GM23338 (cell line): ENCODE data around the gene SLC12A7. TPM values are rescaled to one million over a fixed set of nuclear protein-coding genes. Genes with fewer than 3 reads are reported as not detected.

Experiments
- ATAC-seq: fragments of 200-7000 bp; cut with Tn5 transposase; 3 replicates; pipeline ENCODE4 v1.9.1; 2020
- DNase-seq: peaks from one replicate; pipeline ENCODE4 v3.0.0-alpha.2; 2015; ENCODE audit warnings: low spot score
- H2AFZ ChIP-seq: fragments of 200-600 bp; sonication (generic); 2 replicates; pipeline ENCODE4 v1.8.0; 2016; ENCODE audit warnings: antibody characterized with exemption, mild to moderate bottlenecking, moderate library complexity
- H3F3A ChIP-seq: fragments of 200-600 bp; sonication (generic); replicated peaks from 2 replicates; pipeline ENCODE4 v1.8.0; 2017; ENCODE audit warnings: antibody characterized with exemption, mixed run types, low read depth
- H3K27ac ChIP-seq: fragments of 200-600 bp; sonication (generic); 2 replicates; pipeline ENCODE4 v1.6.1; 2016; ENCODE audit warnings: low read depth
- H3K27me3 ChIP-seq: fragments of 200-600 bp; sonication (generic); 2 replicates; pipeline ENCODE4 v1.8.0; 2016; ENCODE audit warnings: mild to moderate bottlenecking, mixed run types, moderate library complexity; ENCODE audit not compliant: insufficient read depth
- H3K36me3 ChIP-seq: fragments of 200-600 bp; sonication (generic); 2 replicates; pipeline ENCODE4 v1.8.0; 2016; ENCODE audit warnings: mild to moderate bottlenecking; ENCODE audit not compliant: insufficient read depth
- H3K4me1 ChIP-seq: fragments of 200-600 bp; sonication (generic); 2 replicates; pipeline ENCODE4 v1.8.0; 2016; ENCODE audit warnings: mild to moderate bottlenecking, moderate library complexity; ENCODE audit not compliant: insufficient read depth
- H3K4me2 ChIP-seq: fragments of 200-600 bp; sonication (generic); 2 replicates; pipeline ENCODE4 v1.7.1; 2017; ENCODE audit warnings: mixed run types
- H3K4me3 ChIP-seq: fragments of 200-600 bp; sonication (generic); 2 replicates; pipeline ENCODE4 v1.6.1; 2016; ENCODE audit warnings: mixed run types
- H3K79me2 ChIP-seq: fragments of 200-600 bp; sonication (generic); replicated peaks from 2 replicates; pipeline ENCODE4 v1.8.0; 2017; ENCODE audit warnings: mild to moderate bottlenecking; ENCODE audit not compliant: insufficient read depth
- H3K9me2 ChIP-seq: fragments of 200-600 bp; sonication (generic); 2 replicates; pipeline ENCODE4 v1.8.0; 2017; ENCODE audit not compliant: insufficient read depth
- H4K20me1 ChIP-seq: fragments of 200-600 bp; sonication (generic); replicated peaks from 2 replicates; pipeline ENCODE4 v1.8.0; 2017; ENCODE audit warnings: mild to moderate bottlenecking; ENCODE audit not compliant: insufficient read depth
- H3K27ac Mint-ChIP-seq: 2 replicates; pipeline ENCODE4 v1.8.0; 2020; ENCODE audit warnings: inconsistent platforms, mild to moderate bottlenecking, moderate library complexity, mixed read lengths
- H3K27me3 Mint-ChIP-seq: 3 replicates; pipeline ENCODE4 v1.8.0; 2022; ENCODE audit warnings: low read depth, mild to moderate bottlenecking, moderate library complexity, mixed read lengths, inconsistent platforms; ENCODE audit not compliant: insufficient read depth, poor library complexity
- H3K36me3 Mint-ChIP-seq: 3 replicates; pipeline ENCODE4 v1.8.0; 2021; ENCODE audit warnings: low read depth, mild to moderate bottlenecking, inconsistent platforms, moderate library complexity, mixed read lengths
- H3K4me1 Mint-ChIP-seq: 3 replicates; pipeline ENCODE4 v1.8.0; 2020; ENCODE audit warnings: mild to moderate bottlenecking, inconsistent platforms, mixed read lengths
- H3K4me3 Mint-ChIP-seq: 3 replicates; pipeline ENCODE4 v1.8.0; 2021; ENCODE audit warnings: moderate library complexity, mild to moderate bottlenecking, inconsistent platforms, mixed read lengths
- H3K9me3 Mint-ChIP-seq: 3 replicates; pipeline ENCODE4 v1.8.0; 2020; ENCODE audit warnings: moderate library complexity, mild to moderate bottlenecking, inconsistent platforms, mixed read lengths
- CREB1 ChIP-seq: fragments of 250-450 bp; sonication (Bioruptor Pico); IDR thresholded peaks from 2 replicates; pipeline ENCODE4 v1.5.0; 2020; ENCODE audit warnings: low read depth, mild to moderate bottlenecking, moderate library complexity
- CTCF ChIP-seq, 2 experiments: fragments of 200-600 bp in 1 of 2; sonication (generic) in 1 of 2; conservative IDR thresholded peaks; 2 replicates each; pipeline versions ENCODE4 v1.5.1 to v1.6.1; 2016 to 2017; ENCODE audit warnings: antibody characterized with exemption in 2 of 2, low read depth in 2 of 2, mild to moderate bottlenecking in 2 of 2, moderate library complexity in 1 of 2
- ETS1 ChIP-seq: IDR thresholded peaks from 2 replicates; pipeline ENCODE4 v1.6.1; 2016; ENCODE audit warnings: antibody characterized with exemption
- EZH2 ChIP-seq: fragments of 200-600 bp; sonication (generic); IDR thresholded peaks from one replicate; pipeline ENCODE4 v1.8.0; 2017; ENCODE audit warnings: antibody characterized with exemption, mild to moderate bottlenecking, low read depth; ENCODE audit not compliant: unreplicated experiment
- JUNB ChIP-seq: IDR thresholded peaks from one replicate; pipeline ENCODE4 v1.6.1; 2016; ENCODE audit warnings: antibody characterized with exemption; ENCODE audit not compliant: unreplicated experiment
- NANOG ChIP-seq: IDR thresholded peaks from 2 replicates; pipeline ENCODE4 v1.6.1; 2016; ENCODE audit warnings: antibody characterized with exemption, borderline replicate concordance
- POLR2AphosphoS5 ChIP-seq: IDR thresholded peaks from 2 replicates; pipeline ENCODE4 v1.6.1; 2016; ENCODE audit warnings: antibody characterized with exemption, low read depth
- REST ChIP-seq: IDR thresholded peaks from one replicate; pipeline ENCODE4 v1.6.1; 2018; ENCODE audit warnings: antibody characterized with exemption; ENCODE audit not compliant: unreplicated experiment
- ZNF331 ChIP-seq: fragments of 250-450 bp; sonication (Bioruptor Pico); IDR thresholded peaks from 2 replicates; pipeline ENCODE4 v1.5.0; 2020; ENCODE audit warnings: low read depth, mild to moderate bottlenecking, moderate library complexity
- ZNF462 ChIP-seq: fragments of 250-450 bp; sonication (Bioruptor Pico); IDR thresholded peaks from 2 replicates; pipeline ENCODE4 v1.5.0; 2020; ENCODE audit warnings: mild to moderate bottlenecking, moderate library complexity
- polyA plus RNA-seq: library from polyadenylated mRNA; unstranded; fragments of >200 nt; fragmentation: Nextera tagmentation; extraction: Ambion mirVana; gene quantifications from 2 replicates; pipeline ENCODE4 v1.2.1, GENCODE V29; 2016
- total RNA-seq: library from RNA; depleted of rRNA; stranded (reverse); fragments of >200 nt; shearing (Covaris generic); gene quantifications from 2 replicates; pipeline ENCODE4 v1.2.3, GENCODE V29; 2014

Gene SLC12A7
- total and polyA plus RNA-seq, 2 experiments from 2014 or later, result 7.4 to 32.2 TPM

GRCh38 chr5:1040571-1040970, 71.3 kb downstream of the SLC12A7 start (continued):
- TF ChIP-seq CREB1 (CRISPR knock-in tag), result no peak

GRCh38 chr5:1039706-1040260, 72.1 kb downstream of the SLC12A7 start:
- no peak overlapping the region for H3K27ac Mint-ChIP-seq
- Histone ChIP-seq H3K36me3 (no peaks in the 10 kb centered on the region), H3K4me3 (no peak overlapping the region), H3K4me2 (no peak overlapping the region), H3K27ac (no peak overlapping the region), H3K79me2 (no peaks in the 10 kb centered on the region), H3K27me3 (no peaks in the 10 kb centered on the region), H3F3A (no peaks in the 10 kb centered on the region), H3K9me2 (no peaks in the 10 kb centered on the region), H2AFZ (no peak overlapping the region), H4K20me1 (no peaks in the 10 kb centered on the region), H3K4me1 (no peaks in the 10 kb centered on the region)
- DNase-seq (no peak), ATAC-seq (no peak)
- peaks cover 9% of the 10 kb centered on the region for H3K27me3 Mint-ChIP-seq
- peaks cover 56% of the 10 kb centered on the region for H3K9me3 Mint-ChIP-seq
- no peak overlapping the region for H3K4me3 Mint-ChIP-seq
- peaks cover 3% of the 10 kb centered on the region; the same call in 2 of the 3 replicates for H3K4me1 Mint-ChIP-seq
- no peak for TF ChIP-seq NANOG
- TF ChIP-seq ZNF462 (CRISPR knock-in tag), result no peak
- no peak for TF ChIP-seq POLR2AphosphoS5
- TF ChIP-seq JUNB, result no peak
- no peak for TF ChIP-seq REST
- no peak for TF ChIP-seq CTCF (conservative IDR thresholded peaks at IDR 0.05; ENCODE audit: low read depth in 2 of 2)
- TF ChIP-seq ETS1, result no peak
- TF ChIP-seq ZNF331 (CRISPR knock-in tag), result no peak
- TF ChIP-seq EZH2, result no peak
- H3K36me3 Mint-ChIP-seq, result peaks cover 37% of the 10 kb centered on the region
